C4-2B (cell line): ENCODE measurements around the gene HTR4.

Experiments
- ZFX ChIP-seq: fragments of 450-650 bp; IDR thresholded peaks from 2 replicates; pipeline ENCODE4 v1.6.1; 2017
- TF ChIP-seq, protein P1 (sequence below): fragments of 450-650 bp; conservative IDR thresholded peaks from 2 replicates; pipeline ENCODE4 v1.5.1; 2017; ENCODE audit warnings: mild to moderate bottlenecking

GRCh38 chr5:148515460-148515859, 138.9 kb downstream of the HTR4 start:
- TF ChIP-seq, protein P1, sequence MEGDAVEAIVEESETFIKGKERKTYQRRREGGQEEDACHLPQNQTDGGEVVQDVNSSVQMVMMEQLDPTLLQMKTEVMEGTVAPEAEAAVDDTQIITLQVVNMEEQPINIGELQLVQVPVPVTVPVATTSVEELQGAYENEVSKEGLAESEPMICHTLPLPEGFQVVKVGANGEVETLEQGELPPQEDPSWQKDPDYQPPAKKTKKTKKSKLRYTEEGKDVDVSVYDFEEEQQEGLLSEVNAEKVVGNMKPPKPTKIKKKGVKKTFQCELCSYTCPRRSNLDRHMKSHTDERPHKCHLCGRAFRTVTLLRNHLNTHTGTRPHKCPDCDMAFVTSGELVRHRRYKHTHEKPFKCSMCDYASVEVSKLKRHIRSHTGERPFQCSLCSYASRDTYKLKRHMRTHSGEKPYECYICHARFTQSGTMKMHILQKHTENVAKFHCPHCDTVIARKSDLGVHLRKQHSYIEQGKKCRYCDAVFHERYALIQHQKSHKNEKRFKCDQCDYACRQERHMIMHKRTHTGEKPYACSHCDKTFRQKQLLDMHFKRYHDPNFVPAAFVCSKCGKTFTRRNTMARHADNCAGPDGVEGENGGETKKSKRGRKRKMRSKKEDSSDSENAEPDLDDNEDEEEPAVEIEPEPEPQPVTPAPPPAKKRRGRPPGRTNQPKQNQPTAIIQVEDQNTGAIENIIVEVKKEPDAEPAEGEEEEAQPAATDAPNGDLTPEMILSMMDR = no peak
- TF ChIP-seq ZFX = no peak
